SKM-1 (cell line): ENCODE measurements around the gene BCAP31.
"Not testable (repeated sequence)": the region's sequence is repeated elsewhere in the genome, so short reads cannot be mapped to it uniquely, and the experiment has no call there.

ENCODE experiments used
- DNase-seq: peaks from one replicate; lab custom pipeline; 2025; ENCODE audit not compliant: unreplicated experiment; lab: John Stamatoyannopoulos, UW

BCAP31 gene

GRCh38 chrX:153763298-153763932, 39.2 kb upstream of the BCAP31 start:
- DNase-seq: no peak

GRCh38 chrX:153762626-153763173, 38.5 kb upstream of the BCAP31 start:
- no peak for DNase-seq

GRCh38 chrX:153761863-153762262, 37.7 kb upstream of the BCAP31 start:
- no peak for DNase-seq

GRCh38 chrX:153755136-153755535, 30.9 kb upstream of the BCAP31 start:
- DNase-seq: no peak

- DNase-seq: no peak
Measured at GRCh38 chrX:153750127-153750774, 26.1 kb upstream of the BCAP31 start.

GRCh38 chrX:153749017-153749416, 24.8 kb upstream of the BCAP31 start:
- DNase-seq: not testable (repeated sequence)

GRCh38 chrX:153746991-153747390, 22.8 kb upstream of the BCAP31 start:
- DNase-seq: not testable (repeated sequence)

- no peak for DNase-seq
Measured at GRCh38 chrX:153746359-153746758, 22.2 kb upstream of the BCAP31 start.

- not testable (repeated sequence) for DNase-seq
Measured at GRCh38 chrX:153745067-153745433, 20.9 kb upstream of the BCAP31 start.

- DNase-seq: no peak
Measured at GRCh38 chrX:153744210-153745066, 20.3 kb upstream of the BCAP31 start.

- DNase-seq: not testable (repeated sequence)
Measured at GRCh38 chrX:153743468-153744209, 19.5 kb upstream of the BCAP31 start.

GRCh38 chrX:153742796-153743467, 18.7 kb upstream of the BCAP31 start:
- DNase-seq: not testable (repeated sequence)

- not testable (repeated sequence) for DNase-seq
Measured at GRCh38 chrX:153742111-153742510, 17.9 kb upstream of the BCAP31 start.

GRCh38 chrX:153741446-153741845, 17.3 kb upstream of the BCAP31 start:
- no peak for DNase-seq

GRCh38 chrX:153740631-153741222, 16.5 kb upstream of the BCAP31 start:
- DNase-seq: no peak

GRCh38 chrX:153739754-153740486, 15.7 kb upstream of the BCAP31 start:
- DNase-seq: no peak

GRCh38 chrX:153738056-153738605, 13.9 kb upstream of the BCAP31 start:
- DNase-seq: no peak

GRCh38 chrX:153736871-153737441, 12.8 kb upstream of the BCAP31 start:
- DNase-seq: no peak
